Suprapubic skin (tissue), 4 donors: ENCODE data around the gene CNTN4. TPM values are rescaled to one million over a fixed set of nuclear protein-coding genes. Genes with fewer than 3 reads are reported as not detected.

Experiments
- DNase-seq, 2 donors: peaks; one replicate each; pipeline ENCODE4 v3.0.0-alpha.2; 2019; ENCODE audit warnings: low spot score in 2 of 2
- H3K27ac ChIP-seq: fragments of 200-600 bp; sonication (generic); one replicate; pipeline ENCODE4 v1.5.1; 2019
- H3K27me3 ChIP-seq: fragments of 200-600 bp; sonication (generic); one replicate; pipeline ENCODE4 v1.5.1; 2019
- H3K36me3 ChIP-seq: fragments of 200-600 bp; sonication (generic); one replicate; pipeline ENCODE4 v1.5.1; 2019
- H3K4me1 ChIP-seq: fragments of 200-600 bp; sonication (generic); one replicate; pipeline ENCODE4 v1.5.1; 2019
- H3K4me3 ChIP-seq: fragments of 200-600 bp; sonication (generic); one replicate; pipeline ENCODE4 v1.5.1; 2019; ENCODE audit warnings: mild to moderate bottlenecking
- H3K9me3 ChIP-seq: fragments of 200-600 bp; sonication (generic); one replicate; pipeline ENCODE4 v1.5.1; 2019
- CTCF ChIP-seq, 2 donors: fragments of 200-600 bp in 1 of 2; fragments of 450-650 bp in 1 of 2; sonication (generic) in 1 of 2; IDR thresholded peaks; one replicate each; pipeline ENCODE4 v1.5.1; 2016 to 2019; ENCODE audit warnings: antibody characterized with exemption in 2 of 2, mild to moderate bottlenecking in 1 of 2, moderate library complexity in 1 of 2
- EP300 ChIP-seq: sonication (generic); formaldehyde crosslinking; IDR thresholded peaks from one replicate; pipeline ENCODE4 v1.6.1; 2017; ENCODE audit warnings: antibody characterized with exemption
- POLR2A ChIP-seq, 2 donors: fragments of 450-650 bp; IDR thresholded peaks; one replicate each; pipeline ENCODE4 v1.6.1; 2017; ENCODE audit warnings: antibody characterized with exemption in 2 of 2, mild to moderate bottlenecking in 2 of 2, moderate library complexity in 2 of 2
- POLR2AphosphoS5 ChIP-seq, 3 donors: sonication (generic); formaldehyde crosslinking; IDR thresholded peaks; one replicate each; pipeline ENCODE4 v1.6.1; 2017; ENCODE audit warnings: antibody characterized with exemption in 3 of 3
- WGBS: methylation state at CpG from one replicate; pipeline ENCODE4 v1.1.5; 2018; 5-methylcytosine and 5-hydroxymethylcytosine counted together
- total RNA-seq, 4 donors: library from RNA; depleted of rRNA; stranded (reverse); fragments of >200 nt; gene quantifications; one replicate each; pipeline ENCODE4 v1.1.0, GENCODE V29; 2016

The CNTN4 gene
- total RNA-seq, 4 donors from 2014 or later: 0.60 to 8.1 (median 7.5) TPM

- no peaks in the 10 kb centered on the region for H3K27me3 ChIP-seq
- peaks cover 4% of the 10 kb centered on the region for H3K4me1 ChIP-seq
- H3K27ac ChIP-seq: no peak overlapping the region
- TF ChIP-seq POLR2A (IDR thresholded peaks at IDR 0.05): no peak
- no peak overlapping the region for H3K4me3 ChIP-seq
- no peaks in the 10 kb centered on the region for H3K36me3 ChIP-seq
- no peaks in the 10 kb centered on the region for H3K9me3 ChIP-seq
- 34% methylated on average over 3 of the region's 3 CpGs for WGBS
- no peak for DNase-seq
These were observed 824.7 kb downstream of the CNTN4 start for GRCh38 chr3:2923390-2923789.

GRCh38 chr3:2927259-2927658, 828.6 kb downstream of the CNTN4 start:
- no peak for DNase-seq
- no peaks in the 10 kb centered on the region for H3K9me3 ChIP-seq
- H3K27me3 ChIP-seq: no peaks in the 10 kb centered on the region
- H3K4me1 ChIP-seq: peaks cover 4% of the 10 kb centered on the region
- H3K36me3 ChIP-seq: no peaks in the 10 kb centered on the region
- WGBS: 33% methylated on average over 1 of the region's 1 CpG
- no peak overlapping the region for H3K27ac ChIP-seq
- H3K4me3 ChIP-seq: no peak overlapping the region
- TF ChIP-seq CTCF (IDR thresholded peaks at IDR 0.05): no peak
- no peak for TF ChIP-seq POLR2A (IDR thresholded peaks at IDR 0.05)
- TF ChIP-seq EP300: no peak
- no peak for TF ChIP-seq POLR2AphosphoS5 (IDR thresholded peaks at IDR 0.05)

- WGBS: 92% methylated on average over 5 of the region's 5 CpGs
- Histone ChIP-seq H3K9me3 (no peaks in the 10 kb centered on the region), H3K27ac (no peak overlapping the region), H3K36me3 (no peaks in the 10 kb centered on the region), H3K4me3 (no peak overlapping the region), H3K27me3 (no peaks in the 10 kb centered on the region), H3K4me1 (no peaks in the 10 kb centered on the region)
- DNase-seq: no peak
- no peak for TF ChIP-seq POLR2AphosphoS5 (IDR thresholded peaks at IDR 0.05)
- no peak for TF ChIP-seq POLR2A (IDR thresholded peaks at IDR 0.05)
- TF ChIP-seq EP300: no peak
- no peak for TF ChIP-seq CTCF (IDR thresholded peaks at IDR 0.05)
These were observed 830.9 kb downstream of the CNTN4 start for GRCh38 chr3:2929574-2929973.

GRCh38 chr3:2931265-2931664, 832.6 kb downstream of the CNTN4 start:
- Histone ChIP-seq H3K4me3 (no peak overlapping the region), H3K36me3 (no peaks in the 10 kb centered on the region), H3K4me1 (no peaks in the 10 kb centered on the region), H3K9me3 (no peaks in the 10 kb centered on the region), H3K27me3 (no peaks in the 10 kb centered on the region), H3K27ac (no peak overlapping the region)
- 94% methylated on average over 4 of the region's 4 CpGs for WGBS
- TF ChIP-seq EP300 (no peak), POLR2A (IDR thresholded peaks at IDR 0.05) (no peak), POLR2AphosphoS5 (IDR thresholded peaks at IDR 0.05) (no peak), CTCF (IDR thresholded peaks at IDR 0.05) (no peak)
- DNase-seq: no peak

- Histone ChIP-seq H3K27ac (no peak overlapping the region), H3K27me3 (no peaks in the 10 kb centered on the region), H3K4me1 (no peaks in the 10 kb centered on the region), H3K36me3 (no peaks in the 10 kb centered on the region), H3K9me3 (no peaks in the 10 kb centered on the region), H3K4me3 (no peak overlapping the region)
- DNase-seq: no peak
- TF ChIP-seq POLR2AphosphoS5 (IDR thresholded peaks at IDR 0.05): no peak
- no peak for TF ChIP-seq EP300
- no peak for TF ChIP-seq CTCF (IDR thresholded peaks at IDR 0.05)
- TF ChIP-seq POLR2A (IDR thresholded peaks at IDR 0.05): no peak
- 84% methylated on average over 4 of the region's 4 CpGs for WGBS
These were observed 835.9 kb downstream of the CNTN4 start for GRCh38 chr3:2934541-2934940.

GRCh38 chr3:2937055-2937454, 838.4 kb downstream of the CNTN4 start:
- Histone ChIP-seq H3K4me3 (no peak overlapping the region), H3K4me1 (no peaks in the 10 kb centered on the region), H3K36me3 (no peaks in the 10 kb centered on the region), H3K27ac (no peak overlapping the region), H3K27me3 (no peaks in the 10 kb centered on the region), H3K9me3 (no peaks in the 10 kb centered on the region)
- no peak for DNase-seq
- WGBS: 75% methylated on average over 2 of the region's 2 CpGs
- no peak for TF ChIP-seq POLR2AphosphoS5 (IDR thresholded peaks at IDR 0.05)
- TF ChIP-seq EP300: no peak
- no peak for TF ChIP-seq CTCF (IDR thresholded peaks at IDR 0.05)
- no peak for TF ChIP-seq POLR2A (IDR thresholded peaks at IDR 0.05)
